ENCODE results near the gene CCDC187. TPM values are rescaled to one million over a fixed set of nuclear protein-coding genes. Genes with fewer than 3 reads are reported as not detected.

Gene CCDC187
- total RNA-seq, 1 experiment from 2014 or later = 0.11 TPM

- CTCF ChIA-PET = no interaction called here
- BruUV-seq (replicated peaks) = no TSS peak
Measured at GRCh38 chr9:136264031-136264430, 39.9 kb downstream of the CCDC187 start.

GRCh38 chr9:136262671-136263178 lies 41.2 kb downstream of the CCDC187 start:
- BruUV-seq (replicated peaks) = no TSS peak
- no peak overlapping the region for H3K4me3 Mint-ChIP-seq (ENCODE audit: unreplicated experiment)
- Histone ChIP-seq H3K27me3 (replicated peaks; ENCODE audit: control insufficient read depth, insufficient read depth, low read length) (no peaks in the 10 kb centered on the region), H3K36me3 (ENCODE audit: control insufficient read depth, insufficient read depth, low read length) (no peaks in the 10 kb centered on the region), H3K9me3 (no peaks in the 10 kb centered on the region), H3K4me1 (peaks cover 4% of the 10 kb centered on the region; the same call in 1 of the 2 replicates), H3K4me3 (ENCODE audit: low read depth, low read length) (no peak overlapping the region)
- H3K27me3 Mint-ChIP-seq (ENCODE audit: insufficient read depth, unreplicated experiment) = no peaks in the 10 kb centered on the region
- POLR2A ChIA-PET = no interaction called here
- no peak for TF ChIP-seq CTCF (IDR thresholded peaks at IDR 0.05; ENCODE audit: insufficient read depth in 1 of 2, low read depth in 1 of 2, low read length in 1 of 2, severe bottlenecking in 1 of 2, unreplicated experiment in 1 of 2)
- H3K27ac Mint-ChIP-seq (ENCODE audit: unreplicated experiment) = no peak overlapping the region
- intact Hi-C loops (cut with micrococcal nuclease; ENCODE audit: unreplicated experiment) = no loop called here
- H3K9me3 Mint-ChIP-seq (ENCODE audit: unreplicated experiment) = no peaks in the 10 kb centered on the region
- CTCF ChIA-PET = no interaction called here
- no peaks in the 10 kb centered on the region for H3K4me1 Mint-ChIP-seq (ENCODE audit: low read depth, unreplicated experiment)
- peaks cover 7% of the 10 kb centered on the region for H3K36me3 Mint-ChIP-seq (ENCODE audit: insufficient read depth, unreplicated experiment)
- no peak for DNase-seq

More at GRCh38 chr9:136264031-136264430, 39.9 kb downstream of the CCDC187 start:
- Mint-ChIP-seq H3K9me3 (ENCODE audit: unreplicated experiment) (no peaks in the 10 kb centered on the region), H3K36me3 (ENCODE audit: insufficient read depth, unreplicated experiment) (peaks cover 7% of the 10 kb centered on the region), H3K4me1 (ENCODE audit: low read depth, unreplicated experiment) (no peaks in the 10 kb centered on the region), H3K27ac (ENCODE audit: unreplicated experiment) (no peak overlapping the region), H3K27me3 (ENCODE audit: insufficient read depth, unreplicated experiment) (no peaks in the 10 kb centered on the region), H3K4me3 (ENCODE audit: unreplicated experiment) (no peak overlapping the region)
- peaks cover 7% of the 10 kb centered on the region; the same call in 1 of the 2 replicates for H3K4me1 ChIP-seq
- no peaks in the 10 kb centered on the region for H3K9me3 ChIP-seq
- no peaks in the 10 kb centered on the region for H3K27me3 ChIP-seq (replicated peaks; ENCODE audit: control insufficient read depth, insufficient read depth, low read length)
- no peaks in the 10 kb centered on the region for H3K36me3 ChIP-seq (ENCODE audit: control insufficient read depth, insufficient read depth, low read length)
- POLR2A ChIA-PET = no interaction called here
- TF ChIP-seq CTCF (IDR thresholded peaks at IDR 0.05; ENCODE audit: insufficient read depth in 1 of 2, low read depth in 1 of 2, low read length in 1 of 2, severe bottlenecking in 1 of 2, unreplicated experiment in 1 of 2) = no peak
- intact Hi-C loops (cut with micrococcal nuclease; ENCODE audit: unreplicated experiment) = no loop called here
- no peak overlapping the region for H3K4me3 ChIP-seq (ENCODE audit: low read depth, low read length)
- no peak for DNase-seq

- H3K4me3 ChIP-seq (ENCODE audit: low read depth, low read length) = no peak overlapping the region
- BruUV-seq (replicated peaks) = no TSS peak
- H3K27me3 ChIP-seq (replicated peaks; ENCODE audit: control insufficient read depth, insufficient read depth, low read length) = no peaks in the 10 kb centered on the region
- Mint-ChIP-seq H3K27ac (ENCODE audit: unreplicated experiment) (no peak overlapping the region), H3K9me3 (ENCODE audit: unreplicated experiment) (no peaks in the 10 kb centered on the region), H3K4me3 (ENCODE audit: unreplicated experiment) (no peak overlapping the region), H3K36me3 (ENCODE audit: insufficient read depth, unreplicated experiment) (peaks cover 5% of the 10 kb centered on the region), H3K4me1 (ENCODE audit: low read depth, unreplicated experiment) (no peaks in the 10 kb centered on the region), H3K27me3 (ENCODE audit: insufficient read depth, unreplicated experiment) (no peaks in the 10 kb centered on the region)
- intact Hi-C loops (cut with micrococcal nuclease; ENCODE audit: unreplicated experiment) = no loop called here
- no peaks in the 10 kb centered on the region for H3K4me1 ChIP-seq
- DNase-seq = no peak
- H3K36me3 ChIP-seq (ENCODE audit: control insufficient read depth, insufficient read depth, low read length) = no peaks in the 10 kb centered on the region
- TF ChIP-seq CTCF (IDR thresholded peaks at IDR 0.05; ENCODE audit: insufficient read depth in 1 of 2, low read depth in 1 of 2, low read length in 1 of 2, severe bottlenecking in 1 of 2, unreplicated experiment in 1 of 2) = no peak
- ChIA-PET POLR2A (no interaction called here), CTCF (no interaction called here)
- no peaks in the 10 kb centered on the region for H3K9me3 ChIP-seq
Measured at GRCh38 chr9:136261686-136262430, 42.0 kb downstream of the CCDC187 start.
